SK-N-SH treated with all-trans-retinoic acid at 6 μM for 48 hours (cell line): ENCODE measurements around the gene RPGRIP1.

ENCODE experiments used
- BACH2 ChIP-seq: fragments of 250-450 bp; sonication (Bioruptor Pico); IDR thresholded peaks from 2 replicates; pipeline ENCODE4 v1.9.0; 2021; ENCODE audit warnings: mild to moderate bottlenecking, borderline replicate concordance
- CREB5 ChIP-seq: fragments of 250-450 bp; sonication (Bioruptor Pico); IDR thresholded peaks from 2 replicates; pipeline ENCODE4 v1.5.1; 2020; ENCODE audit warnings: low read depth, mild to moderate bottlenecking, moderate library complexity
- ESRRG ChIP-seq: fragments of 250-450 bp; sonication (Bioruptor Pico); IDR thresholded peaks from 2 replicates; pipeline ENCODE4 v1.6.1; 2021; ENCODE audit warnings: mild to moderate bottlenecking
- GLIS3 ChIP-seq: fragments of 250-450 bp; sonication (Bioruptor Pico); IDR thresholded peaks from 2 replicates; pipeline ENCODE4 v1.5.0; 2020; ENCODE audit warnings: mild to moderate bottlenecking, moderate library complexity
- PATZ1 ChIP-seq: fragments of 250-450 bp; sonication (Bioruptor Pico); IDR thresholded peaks from 2 replicates; pipeline ENCODE4 v1.8.0; 2020; ENCODE audit warnings: mild to moderate bottlenecking, moderate library complexity, borderline replicate concordance
- POU6F1 ChIP-seq: fragments of 250-450 bp; sonication (Bioruptor Pico); IDR thresholded peaks from 2 replicates; pipeline ENCODE4 v1.8.0; 2021; ENCODE audit warnings: low read depth, mild to moderate bottlenecking, moderate library complexity, borderline replicate concordance
- RARB ChIP-seq: fragments of 250-450 bp; sonication (Bioruptor Pico); IDR thresholded peaks from 2 replicates; pipeline ENCODE4 v1.8.0; 2021; ENCODE audit warnings: mild to moderate bottlenecking, moderate library complexity
- TCF4 ChIP-seq: fragments of 250-450 bp; sonication (Bioruptor Pico); IDR thresholded peaks from 2 replicates; pipeline ENCODE4 v1.8.0; 2021; ENCODE audit warnings: mild to moderate bottlenecking, moderate library complexity, borderline replicate concordance
- TSHZ2 ChIP-seq: fragments of 250-450 bp; sonication (Bioruptor Pico); IDR thresholded peaks from 2 replicates; pipeline ENCODE4 v1.5.0; 2020; ENCODE audit warnings: mild to moderate bottlenecking, moderate library complexity
- ZFP30 ChIP-seq: fragments of 450-650 bp; formaldehyde crosslinking; IDR thresholded peaks from 2 replicates; pipeline ENCODE4 v1.5.0; 2022; ENCODE audit warnings: mild to moderate bottlenecking, moderate library complexity
- ZNF565 ChIP-seq: fragments of 450-650 bp; formaldehyde crosslinking; conservative IDR thresholded peaks from 2 replicates; pipeline ENCODE4 v1.5.0; 2020; ENCODE audit warnings: low read depth, mild to moderate bottlenecking, moderate library complexity

- TF ChIP-seq RARB (CRISPR knock-in tag) = no peak
- TF ChIP-seq PATZ1 (CRISPR knock-in tag) = no peak
- TF ChIP-seq ZFP30 = no peak
- TF ChIP-seq ZNF565 = no peak
- no peak for TF ChIP-seq BACH2
- TF ChIP-seq ESRRG = no peak
- TF ChIP-seq CREB5 = no peak; the same call in 1 of the 2 replicates
- no peak for TF ChIP-seq TSHZ2 (CRISPR knock-in tag)
- TF ChIP-seq GLIS3 (CRISPR knock-in tag) = no peak; the same call in 1 of the 2 replicates
- TF ChIP-seq TCF4 = no peak
- TF ChIP-seq POU6F1 (CRISPR knock-in tag) = no peak
These were observed 20.7 kb upstream of the RPGRIP1 start for GRCh38 chr14:21258889-21259787.
